ENCODE data around the gene AQP12A.
"Not testable (repeated sequence)": the region's sequence is repeated elsewhere in the genome, so short reads cannot be mapped to it uniquely, and the experiment has no call there.

Gene AQP12A

GRCh38 chr2:240699835-240700234, 8.2 kb downstream of the AQP12A start:
- H3K9me3 ChIP-seq (ENCODE audit: low read length); H3K36me3 ChIP-seq (ENCODE audit: insufficient read depth, low read length); H3K4me3 ChIP-seq (ENCODE audit: low read length); H3K4me1 ChIP-seq (ENCODE audit: insufficient read depth, low read length); H2AFZ ChIP-seq (ENCODE audit: low read depth, low read length); H3K27me3 ChIP-seq (ENCODE audit: insufficient read depth, low read length): not testable (repeated sequence)

GRCh38 chr2:240700616-240701015, 8.9 kb downstream of the AQP12A start:
- H2AFZ ChIP-seq (ENCODE audit: low read depth, low read length); H3K4me1 ChIP-seq (ENCODE audit: insufficient read depth, low read length): not testable (repeated sequence)

DNA sequence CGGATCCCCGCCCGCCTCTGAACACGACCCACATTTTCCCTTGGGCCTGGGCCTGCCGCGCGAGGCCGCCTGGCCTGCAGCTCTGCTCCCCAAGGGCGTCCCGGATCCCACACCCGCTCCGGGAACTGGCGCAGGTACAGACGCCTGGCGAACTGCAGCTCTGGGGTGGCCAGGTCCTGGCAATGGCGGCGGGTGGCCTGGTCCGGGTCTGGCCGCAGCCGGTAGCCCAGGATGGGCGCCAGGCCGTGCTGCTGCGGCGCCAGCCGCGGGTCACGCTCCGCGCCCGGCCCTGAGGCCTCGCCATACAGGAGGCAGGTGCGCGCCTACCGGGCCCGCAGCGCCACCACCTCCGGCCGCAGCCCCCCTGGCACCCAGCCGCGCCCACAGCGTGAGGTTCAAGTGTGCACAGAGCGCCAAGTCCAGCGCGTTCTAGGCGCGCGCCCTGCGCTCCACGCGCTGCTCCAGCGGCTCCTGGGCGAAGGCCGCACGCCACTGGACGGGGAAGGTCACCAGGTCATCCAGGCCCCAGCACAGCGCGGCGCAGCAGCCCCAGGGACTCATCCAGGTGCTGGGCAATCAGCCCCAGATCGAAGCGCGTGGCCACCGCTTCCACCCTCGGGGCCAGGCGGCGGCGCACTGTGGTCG, 9.5 kb downstream of the AQP12A start:
- Histone ChIP-seq H2AFZ (ENCODE audit: low read depth, low read length) (no peak overlapping the region), H3K27me3 (ENCODE audit: insufficient read depth, low read length) (peaks cover 1% of the 10 kb centered on the region)

More at GRCh38 chr2:240700616-240701015, 8.9 kb downstream of the AQP12A start:
- not testable (repeated sequence) for H3K27me3 ChIP-seq (ENCODE audit: insufficient read depth, low read length); H3K9me3 ChIP-seq (ENCODE audit: low read length); H3K36me3 ChIP-seq (ENCODE audit: insufficient read depth, low read length); H3K4me3 ChIP-seq (ENCODE audit: low read length)

GRCh38 chr2:240701736-240702639, 10.3 kb downstream of the AQP12A start:
- Histone ChIP-seq H3K9me3 (ENCODE audit: low read length) (no peaks in the 10 kb centered on the region), H3K36me3 (ENCODE audit: insufficient read depth, low read length) (no peaks in the 10 kb centered on the region), H3K4me3 (ENCODE audit: low read length) (no peak overlapping the region), H3K27me3 (ENCODE audit: insufficient read depth, low read length) (peaks cover 5% of the 10 kb centered on the region), H2AFZ (ENCODE audit: low read depth, low read length) (no peak overlapping the region), H3K4me1 (ENCODE audit: insufficient read depth, low read length) (no peaks in the 10 kb centered on the region)

More for the DNA sequence above, 9.5 kb downstream of the AQP12A start:
- Histone ChIP-seq H3K36me3 (ENCODE audit: insufficient read depth, low read length) (no peaks in the 10 kb centered on the region), H3K4me3 (ENCODE audit: low read length) (no peak overlapping the region), H3K9me3 (ENCODE audit: low read length) (no peaks in the 10 kb centered on the region), H3K4me1 (ENCODE audit: insufficient read depth, low read length) (no peaks in the 10 kb centered on the region)

GRCh38 chr2:240702640-240703011, 11.0 kb downstream of the AQP12A start:
- H3K4me1 ChIP-seq (ENCODE audit: insufficient read depth, low read length), result no peaks in the 10 kb centered on the region
- H3K27me3 ChIP-seq (ENCODE audit: insufficient read depth, low read length), result peaks cover 11% of the 10 kb centered on the region
- H3K9me3 ChIP-seq (ENCODE audit: low read length), result no peaks in the 10 kb centered on the region
- no peak overlapping the region for H3K4me3 ChIP-seq (ENCODE audit: low read length)
- H2AFZ ChIP-seq (ENCODE audit: low read depth, low read length), result no peak overlapping the region
- no peaks in the 10 kb centered on the region for H3K36me3 ChIP-seq (ENCODE audit: insufficient read depth, low read length)

DNA sequence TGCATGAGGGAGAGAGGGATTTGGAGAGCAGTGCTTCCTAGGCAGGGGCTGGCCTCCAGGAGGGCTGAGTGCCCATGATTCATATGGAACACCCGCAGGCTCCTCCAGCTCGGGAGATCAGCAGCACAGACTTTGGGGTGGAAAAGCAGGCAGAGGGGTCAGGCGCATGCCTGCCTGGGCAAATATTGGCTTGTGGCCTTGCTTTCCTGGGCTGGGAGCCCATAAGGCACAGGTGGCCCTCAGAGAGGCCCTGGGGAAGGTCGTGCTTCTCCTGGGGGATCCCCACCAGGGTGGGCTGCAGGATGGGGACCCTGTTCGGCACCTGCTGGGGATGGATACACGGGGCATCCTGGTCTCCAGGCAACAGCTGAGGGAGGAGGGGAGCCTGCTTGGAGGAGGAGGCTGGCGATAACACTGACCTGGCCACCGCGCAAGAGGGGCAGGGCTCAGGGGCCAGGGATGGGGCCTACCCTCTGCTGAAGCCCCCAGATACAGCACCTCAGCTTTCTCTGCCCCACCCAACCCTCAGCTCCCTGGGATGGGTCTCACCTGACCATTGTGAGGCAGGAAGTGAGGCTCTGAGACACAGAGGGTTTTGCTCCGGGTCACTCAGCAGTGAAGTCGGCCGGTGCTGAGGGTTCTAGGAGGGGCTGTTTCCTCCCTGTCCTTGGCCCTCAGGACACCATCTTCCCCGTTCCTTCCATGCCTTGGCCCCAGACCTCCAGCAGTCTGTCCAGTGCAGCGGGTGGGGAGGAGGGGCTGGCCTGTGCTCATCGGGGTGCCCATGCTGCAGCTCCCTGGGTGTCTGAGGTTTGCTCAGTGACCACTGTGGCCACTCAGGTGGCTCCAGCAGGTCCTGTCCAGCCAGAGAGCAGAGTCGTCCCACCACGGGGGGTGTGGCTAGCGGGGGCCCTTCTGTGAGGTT, 12.0 kb downstream of the AQP12A start:
- no peaks in the 10 kb centered on the region for H3K4me1 ChIP-seq (ENCODE audit: insufficient read depth, low read length)
- H3K9me3 ChIP-seq (ENCODE audit: low read length), result no peaks in the 10 kb centered on the region
- no peaks in the 10 kb centered on the region for H3K36me3 ChIP-seq (ENCODE audit: insufficient read depth, low read length)
- H3K4me3 ChIP-seq (ENCODE audit: low read length), result no peak overlapping the region
- no peak overlapping the region for H2AFZ ChIP-seq (ENCODE audit: low read depth, low read length)
- peaks cover 12% of the 10 kb centered on the region for H3K27me3 ChIP-seq (ENCODE audit: insufficient read depth, low read length)

DNA sequence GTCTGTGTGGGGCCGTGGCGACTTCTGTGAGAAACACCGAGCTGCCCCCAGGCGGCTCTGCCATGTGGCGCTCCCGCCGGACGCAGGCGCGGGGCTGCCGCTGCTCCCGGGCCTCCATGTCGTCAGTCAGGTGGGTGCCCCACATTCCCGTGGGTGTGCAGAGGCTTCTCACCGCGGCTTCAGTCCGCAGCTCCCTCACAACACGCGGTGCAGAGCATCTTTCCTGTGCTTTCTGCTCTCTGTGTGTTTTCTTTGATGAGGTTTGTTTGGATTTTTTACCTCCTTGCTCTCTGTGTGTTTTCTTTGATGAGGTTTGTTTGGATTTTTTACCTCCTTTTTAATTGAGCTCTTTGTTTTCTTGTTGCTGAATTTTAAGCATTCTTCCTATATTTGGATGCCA, 13.0 kb downstream of the AQP12A start:
- Histone ChIP-seq H3K27me3 (ENCODE audit: insufficient read depth, low read length) (peaks cover 12% of the 10 kb centered on the region), H3K36me3 (ENCODE audit: insufficient read depth, low read length) (no peaks in the 10 kb centered on the region), H2AFZ (ENCODE audit: low read depth, low read length) (no peak overlapping the region), H3K9me3 (ENCODE audit: low read length) (peaks cover under 1% of the 10 kb centered on the region), H3K4me1 (ENCODE audit: insufficient read depth, low read length) (no peaks in the 10 kb centered on the region), H3K4me3 (ENCODE audit: low read length) (no peak overlapping the region)

DNA sequence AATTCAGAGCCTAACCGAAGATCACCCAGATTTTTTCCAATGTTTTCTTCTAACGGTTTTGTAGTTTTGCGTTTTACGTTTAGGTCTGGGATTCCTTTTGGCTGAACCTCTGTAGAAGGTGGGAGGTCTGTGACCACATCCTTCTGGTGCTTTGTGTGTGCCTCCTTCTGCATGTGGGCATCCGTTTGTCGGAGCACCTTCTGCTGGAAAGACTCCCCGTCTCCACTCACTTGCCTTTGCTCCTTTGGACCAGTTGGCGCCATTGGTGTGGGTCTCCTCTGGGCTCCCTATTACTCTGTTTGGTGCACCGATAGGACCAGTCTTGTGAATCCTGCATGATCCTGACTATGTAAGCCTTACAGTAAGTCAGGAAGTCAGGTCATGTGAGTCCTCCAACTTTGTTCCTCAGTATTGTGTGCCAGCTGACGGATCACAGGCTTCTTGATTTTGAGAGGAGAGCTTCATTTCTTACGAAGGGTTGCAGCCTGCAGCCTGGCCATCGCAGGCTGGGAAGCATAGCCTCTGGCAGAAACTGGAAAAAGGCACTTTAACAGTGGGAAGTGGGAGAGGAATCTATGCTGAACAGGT, 13.6 kb downstream of the AQP12A start:
- H3K4me1 ChIP-seq (ENCODE audit: insufficient read depth, low read length), result no peaks in the 10 kb centered on the region
- no peak overlapping the region for H2AFZ ChIP-seq (ENCODE audit: low read depth, low read length)
- peaks cover 3% of the 10 kb centered on the region for H3K9me3 ChIP-seq (ENCODE audit: low read length)
- H3K36me3 ChIP-seq (ENCODE audit: insufficient read depth, low read length), result no peaks in the 10 kb centered on the region
- no peak overlapping the region for H3K4me3 ChIP-seq (ENCODE audit: low read length)
- H3K27me3 ChIP-seq (ENCODE audit: insufficient read depth, low read length), result peaks cover 12% of the 10 kb centered on the region

- H3K4me3 ChIP-seq (ENCODE audit: low read length), result no peak overlapping the region
- peaks cover 12% of the 10 kb centered on the region for H3K27me3 ChIP-seq (ENCODE audit: insufficient read depth, low read length)
- H3K4me1 ChIP-seq (ENCODE audit: insufficient read depth, low read length), result no peaks in the 10 kb centered on the region
- H2AFZ ChIP-seq (ENCODE audit: low read depth, low read length), result no peak overlapping the region
- no peaks in the 10 kb centered on the region for H3K36me3 ChIP-seq (ENCODE audit: insufficient read depth, low read length)
- peaks cover 3% of the 10 kb centered on the region for H3K9me3 ChIP-seq (ENCODE audit: low read length)
Measured at GRCh38 chr2:240707043-240707756, 15.5 kb downstream of the AQP12A start.

- no peak overlapping the region for H3K4me3 ChIP-seq (ENCODE audit: low read length)
- H3K36me3 ChIP-seq (ENCODE audit: insufficient read depth, low read length), result no peaks in the 10 kb centered on the region
- no peak overlapping the region for H2AFZ ChIP-seq (ENCODE audit: low read depth, low read length)
- H3K9me3 ChIP-seq (ENCODE audit: low read length), result peaks cover 3% of the 10 kb centered on the region
- no peaks in the 10 kb centered on the region for H3K4me1 ChIP-seq (ENCODE audit: insufficient read depth, low read length)
- H3K27me3 ChIP-seq (ENCODE audit: insufficient read depth, low read length), result peaks cover 12% of the 10 kb centered on the region
Measured at GRCh38 chr2:240707821-240708220, 16.2 kb downstream of the AQP12A start.

GRCh38 chr2:240708457-240708856, 16.8 kb downstream of the AQP12A start:
- peaks cover 12% of the 10 kb centered on the region for H3K27me3 ChIP-seq (ENCODE audit: insufficient read depth, low read length)
- H3K4me1 ChIP-seq (ENCODE audit: insufficient read depth, low read length), result no peaks in the 10 kb centered on the region

GRCh38 chr2:240711296-240711695, 19.6 kb downstream of the AQP12A start:
- Histone ChIP-seq H3K36me3 (ENCODE audit: insufficient read depth, low read length) (no peaks in the 10 kb centered on the region), H3K4me1 (ENCODE audit: insufficient read depth, low read length) (no peaks in the 10 kb centered on the region), H3K4me3 (ENCODE audit: low read length) (no peak overlapping the region), H3K27me3 (ENCODE audit: insufficient read depth, low read length) (peaks cover 10% of the 10 kb centered on the region), H2AFZ (ENCODE audit: low read depth, low read length) (no peak overlapping the region), H3K9me3 (ENCODE audit: low read length) (peaks cover 3% of the 10 kb centered on the region)

More at GRCh38 chr2:240708457-240708856, 16.8 kb downstream of the AQP12A start:
- peaks cover 3% of the 10 kb centered on the region for H3K9me3 ChIP-seq (ENCODE audit: low read length)
- no peak overlapping the region for H3K4me3 ChIP-seq (ENCODE audit: low read length)
- no peaks in the 10 kb centered on the region for H3K36me3 ChIP-seq (ENCODE audit: insufficient read depth, low read length)
- no peak overlapping the region for H2AFZ ChIP-seq (ENCODE audit: low read depth, low read length)
